Lower leg skin (tissue), 3 donors: ENCODE data around the gene SEZ6.

ENCODE experiments used
- POLR2A ChIP-seq, 2 donors: fragments of 450-650 bp; IDR thresholded peaks; one replicate each; pipeline ENCODE4 v1.6.1; 2016 to 2017; ENCODE audit warnings: antibody characterized with exemption in 2 of 2, mild to moderate bottlenecking in 1 of 2, moderate library complexity in 1 of 2
- TF ChIP-seq, protein P1 (sequence below), 3 donors: fragments of 450-650 bp; IDR thresholded peaks; one replicate each; pipeline ENCODE4 v1.5.1; 2016; ENCODE audit warnings: antibody characterized with exemption in 3 of 3, mild to moderate bottlenecking in 3 of 3, moderate library complexity in 2 of 3

GRCh38 chr17:29008591-29008990 is 2.8 kb upstream of the SEZ6 start:
- no peak for TF ChIP-seq POLR2A (IDR thresholded peaks at IDR 0.05)
- TF ChIP-seq, protein P1, sequence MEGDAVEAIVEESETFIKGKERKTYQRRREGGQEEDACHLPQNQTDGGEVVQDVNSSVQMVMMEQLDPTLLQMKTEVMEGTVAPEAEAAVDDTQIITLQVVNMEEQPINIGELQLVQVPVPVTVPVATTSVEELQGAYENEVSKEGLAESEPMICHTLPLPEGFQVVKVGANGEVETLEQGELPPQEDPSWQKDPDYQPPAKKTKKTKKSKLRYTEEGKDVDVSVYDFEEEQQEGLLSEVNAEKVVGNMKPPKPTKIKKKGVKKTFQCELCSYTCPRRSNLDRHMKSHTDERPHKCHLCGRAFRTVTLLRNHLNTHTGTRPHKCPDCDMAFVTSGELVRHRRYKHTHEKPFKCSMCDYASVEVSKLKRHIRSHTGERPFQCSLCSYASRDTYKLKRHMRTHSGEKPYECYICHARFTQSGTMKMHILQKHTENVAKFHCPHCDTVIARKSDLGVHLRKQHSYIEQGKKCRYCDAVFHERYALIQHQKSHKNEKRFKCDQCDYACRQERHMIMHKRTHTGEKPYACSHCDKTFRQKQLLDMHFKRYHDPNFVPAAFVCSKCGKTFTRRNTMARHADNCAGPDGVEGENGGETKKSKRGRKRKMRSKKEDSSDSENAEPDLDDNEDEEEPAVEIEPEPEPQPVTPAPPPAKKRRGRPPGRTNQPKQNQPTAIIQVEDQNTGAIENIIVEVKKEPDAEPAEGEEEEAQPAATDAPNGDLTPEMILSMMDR (IDR thresholded peaks at IDR 0.05) = no peak
